ENCODE results near the gene ZSWIM1. TPM values are rescaled to one million over a fixed set of nuclear protein-coding genes. Genes with fewer than 3 reads are reported as not detected.

ZSWIM1 gene
- total and polyA plus RNA-seq, 7 donors = 3.5 to 10.0 (median 6.1) TPM

DNA sequence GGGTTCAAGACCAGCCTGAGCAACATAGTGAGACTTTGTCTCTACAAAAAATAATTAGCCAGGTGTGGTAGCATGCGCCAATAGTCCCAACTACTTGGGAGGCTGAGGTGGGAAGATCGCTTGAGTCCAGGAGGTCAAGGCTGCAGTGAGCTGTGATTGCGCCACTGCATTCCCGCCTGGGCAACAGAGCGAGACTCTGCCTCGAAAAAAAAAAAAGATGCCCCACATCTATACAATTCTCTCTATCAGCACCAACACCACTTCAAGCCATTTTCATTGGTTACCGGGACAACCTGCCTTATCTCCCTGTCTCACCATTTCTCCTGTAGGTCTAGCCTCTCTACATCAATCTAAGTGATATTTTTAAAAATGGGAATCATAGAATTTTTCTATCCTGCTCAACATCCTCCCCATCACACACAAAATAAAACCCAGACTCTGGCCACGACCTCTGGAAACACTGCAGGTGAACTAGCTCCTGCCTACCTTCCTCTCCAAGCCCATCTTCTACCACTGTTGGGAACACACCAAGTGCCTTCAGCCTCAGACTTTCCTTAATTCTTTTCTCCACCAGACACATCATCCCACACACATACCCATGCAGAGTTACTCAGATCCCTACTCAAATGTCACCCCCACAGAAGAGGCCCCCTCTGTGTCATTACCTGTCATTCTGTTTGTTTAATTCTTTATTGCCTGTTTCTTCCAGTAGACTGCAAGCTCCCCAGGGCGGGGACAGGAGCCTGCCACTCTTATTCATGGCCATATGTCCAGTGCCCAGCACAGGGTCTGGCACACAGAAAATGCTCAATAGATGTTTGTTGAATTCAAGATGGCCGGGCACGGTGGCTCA is 40.5 kb downstream of the ZSWIM1 start:
- H3K4me3 ChIP-seq = no peak overlapping the region
- no peaks in the 10 kb centered on the region for H3K27me3 ChIP-seq (ENCODE audit: insufficient read depth in 3 of 3, low read length in 2 of 3)
- WGBS, 3 donors = 90 to 92% (median 90%) methylated on average over 11 of the region's 11 CpGs
- TF ChIP-seq, protein P1, sequence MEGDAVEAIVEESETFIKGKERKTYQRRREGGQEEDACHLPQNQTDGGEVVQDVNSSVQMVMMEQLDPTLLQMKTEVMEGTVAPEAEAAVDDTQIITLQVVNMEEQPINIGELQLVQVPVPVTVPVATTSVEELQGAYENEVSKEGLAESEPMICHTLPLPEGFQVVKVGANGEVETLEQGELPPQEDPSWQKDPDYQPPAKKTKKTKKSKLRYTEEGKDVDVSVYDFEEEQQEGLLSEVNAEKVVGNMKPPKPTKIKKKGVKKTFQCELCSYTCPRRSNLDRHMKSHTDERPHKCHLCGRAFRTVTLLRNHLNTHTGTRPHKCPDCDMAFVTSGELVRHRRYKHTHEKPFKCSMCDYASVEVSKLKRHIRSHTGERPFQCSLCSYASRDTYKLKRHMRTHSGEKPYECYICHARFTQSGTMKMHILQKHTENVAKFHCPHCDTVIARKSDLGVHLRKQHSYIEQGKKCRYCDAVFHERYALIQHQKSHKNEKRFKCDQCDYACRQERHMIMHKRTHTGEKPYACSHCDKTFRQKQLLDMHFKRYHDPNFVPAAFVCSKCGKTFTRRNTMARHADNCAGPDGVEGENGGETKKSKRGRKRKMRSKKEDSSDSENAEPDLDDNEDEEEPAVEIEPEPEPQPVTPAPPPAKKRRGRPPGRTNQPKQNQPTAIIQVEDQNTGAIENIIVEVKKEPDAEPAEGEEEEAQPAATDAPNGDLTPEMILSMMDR (IDR thresholded peaks at IDR 0.05) = no peak
- H3K27ac ChIP-seq = no peak overlapping the region
- ATAC-seq (no peak), DNase-seq (no peak)
- H3K36me3 ChIP-seq (ENCODE audit: insufficient read depth in 1 of 2, low read depth in 1 of 2) = no peaks in the 10 kb centered on the region
- peaks cover 14% of the 10 kb centered on the region for H3K4me1 ChIP-seq
- no peaks in the 10 kb centered on the region for H3K9me3 ChIP-seq
- intact Hi-C loops (cut with DNase I) = no loop called here

DNA sequence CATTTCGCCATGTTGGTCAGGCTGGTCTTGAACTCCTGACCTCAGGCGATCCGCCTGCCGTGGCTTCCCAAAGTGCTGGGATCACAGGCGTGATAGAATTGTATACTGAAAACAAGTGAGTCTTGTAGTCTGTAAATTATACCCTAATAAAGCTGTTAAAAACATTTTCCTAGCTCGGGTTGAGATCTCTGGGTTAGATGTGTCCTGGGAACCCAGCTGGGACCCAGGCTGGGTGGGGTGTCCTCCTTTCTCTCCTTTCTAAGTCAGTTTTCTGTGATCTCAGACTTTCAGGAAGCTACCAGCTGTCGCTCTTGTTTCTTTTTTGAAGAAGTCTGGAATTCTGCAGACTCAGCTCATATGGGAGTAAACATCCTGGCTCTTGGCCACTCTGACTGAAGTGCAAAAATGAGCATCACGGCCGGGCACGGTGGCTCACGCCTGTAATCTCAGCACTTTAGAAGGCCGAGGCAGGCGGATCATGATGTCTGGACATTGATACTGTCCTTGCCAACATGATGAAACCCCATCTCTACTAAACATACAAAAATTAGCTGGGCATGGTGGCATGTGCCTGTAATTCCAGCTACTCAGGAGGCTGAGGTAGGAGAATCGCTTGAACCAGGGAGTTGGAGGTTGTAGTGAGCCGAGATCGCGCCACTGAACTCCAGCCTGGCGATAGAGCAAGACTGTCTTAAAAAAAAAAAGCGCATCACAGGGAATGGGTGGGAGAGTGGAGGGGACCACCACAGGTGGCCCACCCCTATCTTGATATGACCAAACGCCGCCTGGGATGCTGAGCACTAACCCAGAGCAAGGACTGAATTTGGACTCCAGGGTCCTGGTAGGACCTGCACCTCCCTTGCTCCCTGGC is 43.6 kb downstream of the ZSWIM1 start:
- TF ChIP-seq, protein P1 (IDR thresholded peaks at IDR 0.05) = no peak
- H3K27ac ChIP-seq = peak overlapping the region; percentile 71
- no peaks in the 10 kb centered on the region for H3K9me3 ChIP-seq
- ATAC-seq (peak; percentile 50 to 74 (median 60)), DNase-seq (peak in 1 of 2 donors; percentile 58)
- intact Hi-C loops (cut with DNase I) = no loop called here
- H3K4me3 ChIP-seq = peak overlapping the region; percentile 16
- 28 to 29% (median 29%) methylated on average over 21 of the region's 21 CpGs for WGBS, 3 donors
- H3K36me3 ChIP-seq (ENCODE audit: insufficient read depth in 1 of 2, low read depth in 1 of 2) = no peaks in the 10 kb centered on the region
- peaks cover 14% of the 10 kb centered on the region for H3K4me1 ChIP-seq
- H3K27me3 ChIP-seq (ENCODE audit: insufficient read depth in 3 of 3, low read length in 2 of 3) = no peaks in the 10 kb centered on the region

DNA sequence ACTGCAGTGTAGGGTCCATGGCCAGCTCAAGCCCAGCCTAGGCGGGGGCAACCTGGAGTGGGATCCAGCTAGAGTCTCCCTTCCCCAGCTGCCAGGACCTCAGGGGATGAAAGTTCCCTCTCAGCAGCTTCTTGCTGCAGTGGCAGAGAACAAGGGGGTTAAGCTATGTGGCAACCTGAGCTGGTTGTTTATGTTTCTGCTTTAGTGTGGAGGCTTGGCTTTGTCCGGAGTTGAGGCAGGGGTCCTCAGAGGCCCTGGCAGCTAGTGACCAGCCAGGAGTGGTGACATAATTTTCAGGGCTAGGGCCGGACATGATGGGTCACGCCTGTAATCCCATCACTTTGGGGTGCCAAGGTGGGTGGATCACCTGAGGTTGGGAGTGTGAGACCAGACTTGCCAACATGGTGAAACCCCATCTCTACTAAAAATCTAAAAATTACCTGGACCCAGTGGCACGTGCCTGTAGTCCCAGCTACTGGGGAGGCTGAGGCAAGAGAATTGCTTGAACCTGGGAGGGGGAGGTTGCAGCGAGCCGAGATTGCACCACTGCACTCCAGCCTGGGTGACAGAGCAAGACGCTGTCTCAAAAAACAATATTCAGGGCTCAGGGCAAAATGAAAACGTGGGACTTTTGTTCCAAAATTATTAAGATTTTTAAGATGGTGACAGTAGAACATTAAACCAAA is 44.9 kb downstream of the ZSWIM1 start:
- no peak overlapping the region for H3K4me3 ChIP-seq
- H3K9me3 ChIP-seq = no peaks in the 10 kb centered on the region
- no peak overlapping the region for H3K27ac ChIP-seq
- 52 to 59% (median 55%) methylated on average over 9 of the region's 9 CpGs for WGBS, 3 donors
- H3K4me1 ChIP-seq = peaks cover 14% of the 10 kb centered on the region
- intact Hi-C loops (cut with DNase I) = no loop called here
- TF ChIP-seq, protein P1 (IDR thresholded peaks at IDR 0.05) = no peak
- peak in 2 of 4 donors; percentile 10 to 15 for ATAC-seq
- no peak for DNase-seq
- no peaks in the 10 kb centered on the region for H3K27me3 ChIP-seq (ENCODE audit: insufficient read depth in 3 of 3, low read length in 2 of 3)
- H3K36me3 ChIP-seq (ENCODE audit: insufficient read depth in 1 of 2, low read depth in 1 of 2) = no peaks in the 10 kb centered on the region

DNA sequence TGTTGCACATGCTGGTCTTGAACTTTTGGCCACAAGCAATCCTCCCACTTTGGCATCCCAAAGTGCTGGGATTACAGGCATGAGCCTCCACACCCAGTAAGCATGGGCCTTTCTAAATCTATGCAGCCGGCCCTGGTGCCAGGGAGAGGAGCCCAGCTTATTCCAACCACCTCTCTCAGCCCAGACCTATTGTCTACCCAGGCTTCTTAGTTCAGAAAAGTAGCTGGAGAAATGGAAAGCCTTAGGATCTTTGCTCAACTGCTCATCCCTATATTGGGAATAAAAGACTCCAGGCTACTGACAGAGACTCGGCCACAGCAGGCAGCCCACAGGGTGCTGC is 45.7 kb downstream of the ZSWIM1 start:
- WGBS, 3 donors = 50 to 63% (median 54%) methylated on average over 2 of the region's 2 CpGs
- Histone ChIP-seq H3K27ac (no peak overlapping the region), H3K27me3 (ENCODE audit: insufficient read depth in 3 of 3, low read length in 2 of 3) (no peaks in the 10 kb centered on the region), H3K4me1 (peaks cover 14% of the 10 kb centered on the region), H3K4me3 (no peak overlapping the region), H3K36me3 (ENCODE audit: insufficient read depth in 1 of 2, low read depth in 1 of 2) (no peaks in the 10 kb centered on the region), H3K9me3 (no peaks in the 10 kb centered on the region)
- ATAC-seq (no peak), DNase-seq (no peak)
- intact Hi-C loops (cut with DNase I) = no loop called here
- TF ChIP-seq, protein P1 (IDR thresholded peaks at IDR 0.05) = no peak

All from psoas muscle (tissue), 8 donors.